A375 (cell line): ENCODE results near the gene CD83. TPM values are rescaled to one million over a fixed set of nuclear protein-coding genes. Genes with fewer than 3 reads are reported as not detected.

Source experiments
- small RNA-seq: library from RNA; depleted of rRNA; stranded (forward); fragments of <200 nt; gene quantifications from one replicate; pipeline ENCODE3, GENCODE V24; 2014
- total RNA-seq: library from RNA; depleted of rRNA; stranded (reverse); fragments of >200 nt; shearing (Covaris generic); gene quantifications from 2 replicates; pipeline ENCODE4 v1.2.3, GENCODE V29; 2014; rRNA removed

The CD83 gene
- 7.2 and 9.0 TPM in 2 replicates for total RNA-seq

GRCh38 chr6:14117158-14118090 lies at the start of gene CD83:
CD83 (plus strand) TSS chr6:14117772; CDS start chr6:14117812, 40 bp downstream.

Small RNAs within 50 kb of the gene (small RNA-seq; reads per million reads assigned to genes)
- not detected for gene RNU7-133P

Other genes starting within 250 kb of the CD83 start
- gene RNF182, start 192.8 kb upstream of the CD83 start, total RNA-seq: 4.3 and 5.2 TPM in 2 replicates